Activated T-helper 1 cell treated with Interleukin-2 at 50 U/mL for 16 hours (primary cell): ENCODE measurements around the gene LFNG.
A peak's percentile ranks its signal among the peaks of the same experiment; 100 is the strongest.

Experiments
- DNase-seq: peaks from one replicate; pipeline ENCODE4 v3.0.0-alpha.2; 2020; ENCODE audit warnings: low read depth

Gene LFNG

DNA sequence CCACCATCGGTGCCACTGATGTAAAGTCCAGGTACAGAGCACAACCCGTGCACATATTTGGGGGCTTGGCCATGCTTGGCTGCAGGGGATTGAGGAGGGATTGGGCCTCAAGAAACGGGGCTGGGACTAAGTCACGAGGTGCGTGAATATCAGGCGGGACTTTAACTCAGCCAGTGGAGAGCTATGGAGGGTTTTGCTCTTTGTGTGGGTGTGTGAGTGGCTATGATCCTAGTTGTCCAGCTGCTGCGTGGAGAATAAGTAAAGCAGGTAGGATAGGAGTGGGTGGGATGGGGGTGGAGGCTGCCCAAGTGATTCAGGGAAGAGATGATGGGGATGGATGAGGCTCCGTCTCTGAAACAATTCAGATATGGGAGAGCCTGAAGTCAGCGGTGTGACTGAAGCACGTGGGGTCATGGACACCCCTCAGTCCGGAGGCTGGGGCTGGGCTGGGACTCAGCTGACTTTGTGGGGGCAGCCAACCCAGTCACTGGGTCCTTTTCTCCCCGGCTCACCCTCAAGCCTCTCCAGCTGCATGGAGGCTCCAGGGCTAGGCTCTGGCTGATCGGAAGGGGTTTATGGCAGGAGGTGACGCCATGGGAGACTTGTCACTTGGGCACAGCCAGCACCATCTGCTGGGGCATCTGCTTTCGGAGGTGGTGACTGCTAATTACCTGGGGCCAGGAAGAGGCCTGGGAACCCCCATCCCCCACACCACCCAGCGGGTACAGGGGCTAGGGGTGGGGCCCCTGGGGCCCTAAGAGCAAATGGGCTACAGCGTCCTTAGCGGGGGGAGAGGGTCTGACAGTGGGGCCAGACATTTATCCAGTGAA is 1.7 kb upstream of the LFNG start:
- DNase-seq: no peak

DNA sequence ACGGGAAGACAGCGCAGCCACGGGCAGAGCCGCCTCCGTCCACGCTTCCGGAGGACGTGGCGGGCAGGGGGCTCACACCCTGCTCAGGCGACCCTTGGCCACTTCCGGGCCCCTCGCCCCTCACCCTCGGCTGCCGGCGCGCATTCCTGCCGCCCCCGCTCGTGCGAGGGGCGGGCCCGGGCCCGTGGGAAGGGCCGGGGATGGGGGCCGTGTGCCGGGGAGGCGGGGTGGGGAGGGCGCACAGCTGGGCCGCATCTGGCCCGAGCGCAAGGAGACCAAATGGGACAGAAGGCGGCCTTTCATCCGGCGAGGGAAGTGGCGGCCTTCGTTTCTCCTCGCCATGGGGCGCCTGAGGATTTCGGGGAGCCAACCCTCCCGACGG is 846 bp upstream of the LFNG start:
- DNase-seq: no peak

DNA sequence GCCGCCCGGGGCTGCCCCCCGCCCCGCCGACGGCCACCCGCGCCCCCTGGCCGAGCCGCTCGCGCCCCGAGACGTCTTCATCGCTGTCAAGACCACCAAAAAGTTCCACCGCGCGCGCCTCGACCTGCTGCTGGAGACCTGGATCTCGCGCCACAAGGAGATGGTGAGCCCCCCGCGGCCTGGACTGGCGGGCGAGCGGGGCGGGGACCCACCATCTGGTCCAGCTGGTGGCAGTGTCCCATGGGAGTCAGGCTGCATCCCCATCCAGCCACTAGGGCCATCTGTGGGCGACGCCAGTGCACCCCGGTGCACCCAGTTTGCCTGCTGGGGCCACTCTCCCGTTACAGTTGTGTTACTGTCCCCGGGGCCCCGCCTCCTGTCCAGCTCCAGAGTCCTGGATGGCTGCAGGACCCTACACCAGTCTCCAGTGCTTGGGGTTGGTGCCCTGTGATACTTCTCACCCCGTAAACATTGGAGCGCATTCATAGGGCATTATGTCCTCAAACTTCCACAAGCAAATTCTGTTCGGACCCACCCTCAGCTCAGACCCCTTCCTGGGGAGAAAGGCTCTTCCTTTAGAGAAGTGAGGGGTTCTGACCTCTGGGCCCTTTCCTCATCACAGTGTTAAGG is 672 bp downstream of the LFNG start:
- DNase-seq: no peak

GRCh38 chr7:2520761-2521290 is 1.3 kb downstream of the LFNG start:
- DNase-seq: no peak

- no peak for DNase-seq
These were observed 1.8 kb downstream of the LFNG start for GRCh38 chr7:2521341-2521745.

DNA sequence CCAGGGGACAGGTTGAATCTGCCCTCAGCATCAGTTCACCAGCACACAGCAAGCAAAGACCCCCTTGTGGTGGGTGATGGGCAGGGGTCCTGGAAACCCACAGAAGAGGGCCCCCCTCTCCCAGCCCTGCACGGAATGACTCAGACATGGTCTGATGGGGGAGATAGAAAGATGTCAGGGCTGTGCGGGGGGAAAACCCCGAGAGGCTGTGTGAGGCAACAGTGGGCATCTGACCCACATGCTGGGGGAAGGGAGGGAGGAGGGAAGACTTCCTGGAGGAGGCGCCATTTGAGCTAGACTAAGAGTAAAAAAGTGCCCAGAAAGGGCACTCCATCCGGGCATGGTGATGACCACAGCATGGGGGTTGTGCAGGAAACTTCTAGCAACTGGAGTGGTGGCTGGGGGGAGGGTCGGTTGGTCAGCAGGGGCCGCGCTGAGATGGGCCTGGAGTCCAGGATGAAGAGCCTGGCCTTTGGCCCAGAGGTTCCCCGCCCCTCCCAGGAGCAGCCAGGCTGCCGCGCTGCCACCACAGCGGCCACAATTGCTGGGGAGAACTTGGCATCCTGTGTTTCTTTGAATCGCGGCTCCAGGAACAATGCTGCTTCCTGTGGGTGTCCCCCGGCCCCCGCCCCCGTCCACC is 2.5 kb downstream of the LFNG start:
- peak; percentile 48 for DNase-seq

- no peak for DNase-seq
These were observed 3.3 kb downstream of the LFNG start for GRCh38 chr7:2522780-2523433.

GRCh38 chr7:2523461-2523936 is 3.9 kb downstream of the LFNG start:
- no peak for DNase-seq

DNA sequence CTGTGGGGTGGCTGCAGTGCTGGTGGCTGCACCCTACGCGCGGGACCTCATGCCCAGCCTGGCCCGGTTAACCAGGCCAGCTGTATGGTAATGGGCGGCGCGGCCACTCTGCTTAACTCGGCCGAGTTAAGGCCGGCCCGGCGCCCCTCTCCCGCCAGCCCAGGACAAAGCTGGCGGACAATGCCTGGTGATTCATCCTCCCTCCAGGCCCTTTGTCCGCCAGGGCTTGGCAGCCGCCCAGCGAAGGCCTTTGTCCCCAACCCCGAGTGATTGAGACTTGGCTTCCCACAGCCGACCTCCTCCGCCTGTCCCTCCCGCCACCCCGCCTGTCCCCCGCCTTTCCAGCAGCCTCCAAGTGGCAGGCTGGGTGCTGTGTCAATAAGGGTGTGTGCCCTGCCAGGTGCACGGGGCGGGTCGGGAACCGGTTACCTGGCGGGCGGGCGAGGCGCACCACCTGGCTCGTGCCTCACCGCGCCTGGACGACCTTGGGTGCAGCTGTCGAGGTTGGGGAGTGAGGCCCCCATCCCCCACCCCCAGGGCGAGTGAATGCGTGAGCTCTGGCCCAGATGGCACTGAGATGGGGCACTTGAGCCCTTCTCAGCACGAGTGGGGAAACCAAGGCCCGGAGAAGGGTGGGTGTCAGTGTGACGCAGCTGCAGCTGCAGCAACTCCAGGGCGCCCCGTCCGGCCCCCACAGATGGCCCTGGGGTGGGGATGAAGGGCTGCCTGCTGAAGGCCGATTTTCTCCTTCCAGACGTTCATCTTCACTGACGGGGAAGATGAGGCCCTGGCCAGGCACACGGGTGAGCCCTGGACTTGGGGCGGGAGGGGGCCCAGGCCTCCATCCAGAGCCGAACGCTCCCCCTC is 4.6 kb downstream of the LFNG start:
- no peak for DNase-seq

- DNase-seq: no peak
These were observed 5.5 kb downstream of the LFNG start for GRCh38 chr7:2524808-2525657.

- no peak for DNase-seq
These were observed 6.4 kb downstream of the LFNG start for GRCh38 chr7:2525658-2526630.

GRCh38 chr7:2526659-2527504 is 7.3 kb downstream of the LFNG start:
- no peak for DNase-seq

GRCh38 chr7:2527505-2528467 is 8.2 kb downstream of the LFNG start:
- DNase-seq: no peak

GRCh38 chr7:2528481-2529095 is 9.0 kb downstream of the LFNG start:
- DNase-seq: no peak

DNA sequence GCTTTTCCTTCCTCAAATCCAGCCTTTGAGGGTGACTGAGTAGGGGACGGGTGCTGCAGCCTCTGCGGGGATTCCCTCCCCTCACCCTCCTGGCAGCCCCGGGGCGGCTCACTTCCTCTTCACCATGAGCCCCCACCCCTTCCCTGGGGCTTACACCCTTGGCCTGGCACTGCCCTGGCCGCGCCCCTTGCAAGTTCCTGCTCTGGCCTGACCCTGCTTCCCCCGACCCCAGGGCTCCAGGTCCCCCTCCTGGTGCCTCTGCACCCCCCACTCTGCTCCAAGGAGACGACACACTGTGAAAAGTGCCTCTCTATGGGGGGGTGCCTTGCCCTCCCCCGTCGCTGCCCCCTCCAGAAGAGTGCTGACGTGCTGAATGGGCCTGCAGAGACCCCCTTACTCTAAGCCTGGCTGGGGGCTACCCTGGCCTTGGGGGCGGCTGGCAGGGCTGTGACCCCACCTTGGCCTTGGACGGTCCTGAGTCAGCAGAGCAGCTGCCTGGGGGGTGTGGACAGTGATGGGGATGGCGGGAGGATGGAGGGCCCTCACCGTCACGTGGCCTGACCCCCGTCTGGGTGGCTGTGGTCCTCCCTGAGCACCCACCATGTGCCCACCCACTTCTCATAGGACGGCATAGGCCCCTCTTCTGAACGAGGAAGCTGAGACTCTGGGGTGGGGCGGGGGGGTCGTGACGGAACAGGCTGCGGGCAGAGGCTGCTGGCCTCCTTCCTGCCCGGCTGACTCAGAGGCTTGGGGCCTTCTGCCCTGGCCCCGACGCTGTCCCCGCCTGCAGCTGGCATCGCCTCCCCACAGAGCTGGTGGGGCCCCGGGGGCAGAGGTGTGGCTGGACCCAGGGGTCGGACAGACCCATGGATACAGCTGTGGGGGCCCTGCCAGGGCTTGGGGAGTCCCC is 9.8 kb downstream of the LFNG start:
- no peak for DNase-seq
